ENCODE data around the gene MAP6.

The MAP6 gene

GRCh38 chr11:75549370-75549958 lies 119.4 kb downstream of the MAP6 start:
- H3K4me3 ChIP-seq (ENCODE audit: control insufficient read depth, low read depth, low read length), result no peak overlapping the region
- TF ChIP-seq CTCF (conservative IDR thresholded peaks at IDR 0.05; ENCODE audit: control insufficient read depth, insufficient read depth, low read depth, low read length), result no peak
- no peak for DNase-seq (ENCODE audit: low read depth)

- TF ChIP-seq CTCF (conservative IDR thresholded peaks at IDR 0.05; ENCODE audit: control insufficient read depth, insufficient read depth, low read depth, low read length), result no peak
- DNase-seq (ENCODE audit: low read depth), result no peak
- no peak overlapping the region for H3K4me3 ChIP-seq (ENCODE audit: control insufficient read depth, low read depth, low read length)
Measured at GRCh38 chr11:75548595-75549272, 120.1 kb downstream of the MAP6 start.

GRCh38 chr11:75547617-75548058 lies 121.2 kb downstream of the MAP6 start:
- peak; percentile 68 for DNase-seq (ENCODE audit: low read depth)
- TF ChIP-seq CTCF (conservative IDR thresholded peaks at IDR 0.05; ENCODE audit: control insufficient read depth, insufficient read depth, low read depth, low read length), result peak; percentile 85

GRCh38 chr11:75547177-75547576 lies 121.7 kb downstream of the MAP6 start:
- DNase-seq (ENCODE audit: low read depth), result no peak
- TF ChIP-seq CTCF (conservative IDR thresholded peaks at IDR 0.05; ENCODE audit: control insufficient read depth, insufficient read depth, low read depth, low read length), result no peak
- no peak overlapping the region for H3K4me3 ChIP-seq (ENCODE audit: control insufficient read depth, low read depth, low read length)

More at GRCh38 chr11:75547617-75548058, 121.2 kb downstream of the MAP6 start:
- no peak overlapping the region for H3K4me3 ChIP-seq (ENCODE audit: control insufficient read depth, low read depth, low read length)

GRCh38 chr11:75543806-75544205 lies 125.0 kb downstream of the MAP6 start:
- H3K4me3 ChIP-seq (ENCODE audit: control insufficient read depth, low read depth, low read length), result no peak overlapping the region
- TF ChIP-seq CTCF (conservative IDR thresholded peaks at IDR 0.05; ENCODE audit: control insufficient read depth, insufficient read depth, low read depth, low read length), result no peak
- DNase-seq (ENCODE audit: low read depth), result no peak

- no peak for TF ChIP-seq CTCF (conservative IDR thresholded peaks at IDR 0.05; ENCODE audit: control insufficient read depth, insufficient read depth, low read depth, low read length)
Measured at GRCh38 chr11:75542088-75542438, 126.8 kb downstream of the MAP6 start.

More at GRCh38 chr11:75542088-75542438, 126.8 kb downstream of the MAP6 start:
- H3K4me3 ChIP-seq (ENCODE audit: control insufficient read depth, low read depth, low read length), result no peak overlapping the region
- DNase-seq (ENCODE audit: low read depth), result no peak

Measured in fibroblast of mammary gland (primary cell).